Stimulated activated CD8-positive, alpha-beta memory T cell treated with anti-CD3 and anti-CD28 coated beads, Interleukin-4, amount 100 ng/mL, for 48 hours (primary cell): ENCODE data around the gene MICAL2.

Experiments used
- DNase-seq: peaks from one replicate; pipeline ENCODE4 v3.0.0-alpha.2; 2020

Gene MICAL2

GRCh38 chr11:12253843-12254281 is 143.5 kb downstream of the MICAL2 start:
- DNase-seq, result no peak

GRCh38 chr11:12258451-12258850 is 148.1 kb downstream of the MICAL2 start:
- DNase-seq, result no peak

DNA sequence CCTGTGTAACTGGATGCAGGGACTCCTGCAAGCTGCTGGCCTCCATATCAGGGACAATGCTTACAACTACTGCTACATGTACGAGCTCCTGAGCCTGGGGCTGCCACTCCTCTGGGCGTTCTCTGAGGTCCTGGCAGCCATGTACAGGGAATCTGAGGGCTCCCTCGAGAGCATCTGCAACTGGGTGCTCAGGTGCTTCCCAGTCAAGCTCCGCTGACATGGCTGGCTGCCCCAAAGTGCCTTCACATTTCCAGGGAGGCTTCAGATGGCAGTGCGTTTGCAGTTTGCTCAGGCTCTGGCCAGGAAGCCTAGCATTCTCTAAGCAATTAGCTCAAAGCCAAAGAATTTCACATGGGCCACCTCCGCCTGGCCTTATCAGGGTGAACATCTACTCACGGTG is 149.6 kb downstream of the MICAL2 start:
- DNase-seq, result no peak

- no peak for DNase-seq
Observed at GRCh38 chr11:12260731-12261521, 150.5 kb downstream of the MICAL2 start.

- DNase-seq, result no peak
Observed at GRCh38 chr11:12261551-12261950, 151.2 kb downstream of the MICAL2 start.

GRCh38 chr11:12263141-12263693 is 152.8 kb downstream of the MICAL2 start:
- no peak for DNase-seq

GRCh38 chr11:12264361-12264760 is 154.0 kb downstream of the MICAL2 start:
- no peak for DNase-seq

DNA sequence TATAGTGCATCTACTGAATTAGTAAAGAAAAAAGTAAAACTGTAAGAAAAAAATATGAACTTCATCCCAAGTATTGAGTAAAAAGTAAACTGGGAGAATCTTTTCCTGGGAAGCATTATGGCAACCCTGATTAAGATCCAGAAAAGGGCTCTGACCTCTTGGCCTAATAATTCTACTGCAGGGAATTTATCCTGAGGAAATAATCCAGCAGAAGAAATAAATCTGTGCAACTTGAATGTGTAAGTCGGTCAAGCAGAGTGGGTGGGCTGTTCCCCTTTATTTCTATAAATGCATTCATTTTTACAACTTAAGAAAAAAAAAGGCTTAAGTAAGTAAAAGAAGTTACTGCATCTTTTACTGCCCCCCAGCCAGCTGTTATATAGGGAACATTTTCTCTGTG is 155.7 kb downstream of the MICAL2 start:
- DNase-seq, result no peak

DNA sequence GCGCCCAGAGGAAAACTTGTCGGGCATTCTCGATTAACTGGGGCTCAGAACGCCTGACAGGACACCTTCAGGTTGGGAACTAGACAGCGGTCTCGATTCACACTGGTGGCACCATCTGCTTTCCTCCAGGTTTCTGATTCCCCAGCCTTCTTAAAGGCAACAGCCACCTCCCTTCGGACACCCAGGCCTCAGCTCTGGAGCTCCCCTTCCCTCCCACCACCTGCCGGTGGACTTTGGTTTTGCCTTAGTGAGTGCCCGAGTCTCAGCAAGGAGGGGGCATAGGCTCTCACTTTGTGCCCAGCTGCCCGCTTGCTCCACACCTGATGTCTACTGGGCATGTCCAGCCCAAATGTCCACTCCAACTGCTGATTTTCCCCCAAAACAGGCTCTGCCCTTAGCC is 156.6 kb downstream of the MICAL2 start:
- no peak for DNase-seq

DNA sequence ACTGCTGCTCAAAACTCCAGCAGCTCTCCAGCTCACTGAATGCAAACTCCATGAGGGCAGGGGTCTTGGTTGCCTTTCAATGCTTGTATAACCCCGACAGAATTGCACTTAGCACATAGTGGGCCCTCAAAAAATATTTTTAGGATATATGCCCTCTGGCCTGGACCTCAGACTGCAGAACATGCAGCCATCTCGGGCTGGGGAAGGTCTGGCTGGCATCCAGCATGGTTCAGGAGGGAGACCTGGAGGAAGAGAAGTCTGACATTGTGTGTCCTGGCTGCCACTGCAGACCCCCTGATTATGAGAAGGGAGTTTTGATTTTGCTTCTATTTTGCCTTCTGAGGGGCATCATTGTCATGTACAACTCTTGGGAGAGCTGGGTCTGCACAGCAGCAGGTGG is 157.5 kb downstream of the MICAL2 start:
- DNase-seq, result no peak

GRCh38 chr11:12269104-12269441 is 158.7 kb downstream of the MICAL2 start:
- DNase-seq, result no peak

GRCh38 chr11:12269446-12270214 is 159.2 kb downstream of the MICAL2 start:
- no peak for DNase-seq

- no peak for DNase-seq
Observed at GRCh38 chr11:12270215-12270797, 159.9 kb downstream of the MICAL2 start.

- DNase-seq, result no peak
Observed at GRCh38 chr11:12270817-12271216, 160.4 kb downstream of the MICAL2 start.

DNA sequence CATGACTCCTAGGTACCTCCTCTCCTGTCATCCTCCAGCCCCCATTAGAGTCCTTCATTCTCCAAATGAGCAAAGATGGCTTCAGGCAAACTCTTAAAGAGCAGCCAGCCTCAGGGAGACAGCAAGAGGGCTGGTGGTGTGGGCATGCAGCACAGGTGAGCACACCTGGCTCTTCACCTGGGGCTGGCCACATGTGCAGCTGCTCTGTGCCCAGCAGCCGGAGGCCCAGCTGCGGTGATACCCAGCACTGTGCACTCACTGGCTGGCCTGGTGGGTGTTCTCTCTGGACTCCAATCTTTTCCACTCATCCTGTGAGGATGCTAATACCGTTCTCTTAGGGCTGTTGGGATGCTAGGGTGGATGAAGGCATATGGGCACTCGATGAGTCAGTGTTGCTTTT is 160.9 kb downstream of the MICAL2 start:
- no peak for DNase-seq

GRCh38 chr11:12271826-12272366 is 161.5 kb downstream of the MICAL2 start:
- DNase-seq, result no peak

GRCh38 chr11:12272821-12273617 is 162.6 kb downstream of the MICAL2 start:
- no peak for DNase-seq

DNA sequence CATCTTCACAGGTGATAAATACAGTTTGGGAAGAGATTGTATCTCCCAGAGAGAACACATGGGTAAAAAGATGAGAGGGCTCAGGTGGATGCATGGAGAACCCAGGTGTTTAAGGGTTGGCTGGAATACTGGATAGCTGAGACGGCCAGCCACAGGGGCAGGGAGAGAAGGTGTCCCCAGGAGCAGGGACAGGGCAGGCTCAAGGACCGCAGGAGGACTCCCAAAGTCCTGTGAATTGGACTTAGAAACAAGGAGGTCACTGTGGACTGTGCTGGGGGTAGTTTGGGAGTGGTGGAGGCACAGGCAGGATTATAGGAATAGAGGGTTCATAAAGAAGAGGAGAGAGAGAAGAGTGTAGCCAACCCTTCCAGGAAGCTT is 163.2 kb downstream of the MICAL2 start:
- no peak for DNase-seq

DNA sequence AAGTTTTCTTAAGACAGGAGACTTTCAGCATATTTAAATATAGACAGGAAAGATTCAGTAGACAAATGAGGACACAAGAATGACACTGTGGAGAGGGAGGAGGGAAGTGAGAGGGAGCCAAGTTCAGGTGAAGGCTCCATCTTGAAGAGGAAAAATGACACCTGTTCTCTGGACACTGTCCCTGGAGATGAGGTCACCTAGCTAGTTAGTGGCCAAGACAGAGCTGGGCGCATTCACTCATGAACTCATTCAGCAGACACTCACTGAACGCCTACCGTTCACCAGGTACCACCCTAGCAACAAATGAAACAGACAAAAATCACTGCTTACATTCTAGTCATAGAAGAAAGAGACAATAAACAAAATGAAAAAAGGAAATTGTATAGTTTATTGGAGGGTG is 163.7 kb downstream of the MICAL2 start:
- DNase-seq, result no peak

DNA sequence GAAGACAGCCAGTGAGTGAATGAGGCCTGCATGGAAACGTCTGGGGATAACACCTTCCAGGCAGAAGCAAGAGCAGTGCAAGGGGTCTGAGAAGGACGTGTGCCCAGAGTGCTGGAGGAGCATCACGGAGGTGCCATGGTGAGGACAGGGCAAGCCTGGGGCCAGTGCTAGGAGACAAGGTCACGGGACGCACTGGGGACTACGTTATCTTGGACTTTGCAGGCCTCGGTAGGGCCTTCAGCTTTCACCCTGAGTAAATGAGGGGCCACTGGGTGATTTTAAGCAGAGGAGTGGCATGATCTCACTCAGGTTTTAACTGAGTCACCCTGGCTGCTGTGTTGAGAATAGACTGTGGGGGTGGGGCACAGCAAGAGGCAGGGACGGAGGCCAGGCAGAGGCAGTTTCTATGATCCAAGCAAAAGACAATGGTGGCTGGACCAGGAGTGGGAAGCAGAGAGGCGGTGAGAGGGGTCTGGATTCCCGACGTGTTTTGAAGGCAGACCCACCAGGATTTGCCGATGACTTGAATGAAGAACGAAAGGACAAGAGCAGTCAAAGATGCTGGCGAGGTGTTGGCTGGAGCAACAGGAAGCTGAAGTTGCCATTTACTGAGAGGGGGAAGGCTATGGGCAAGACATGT is 164.3 kb downstream of the MICAL2 start:
- DNase-seq, result no peak

DNA sequence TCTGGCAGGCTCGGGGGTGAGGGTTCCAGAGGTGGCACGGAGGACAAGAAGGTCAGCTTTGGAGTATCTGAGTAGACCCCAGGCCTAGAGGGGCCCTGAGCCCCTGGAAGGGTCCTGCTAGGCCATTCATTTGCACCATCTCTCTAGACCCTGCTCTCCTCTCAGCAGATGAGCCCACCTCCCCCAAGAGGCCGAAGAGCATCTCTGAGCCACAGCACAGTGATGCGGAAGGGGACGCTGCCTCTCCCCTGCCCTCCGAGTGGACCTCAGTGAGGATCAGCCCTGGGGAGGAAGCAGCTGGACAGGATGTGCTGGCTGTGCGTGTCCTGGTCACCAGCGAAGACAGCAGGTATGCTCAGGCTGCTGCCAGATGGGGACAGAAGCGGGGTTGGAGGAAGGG is 165.4 kb downstream of the MICAL2 start:
- no peak for DNase-seq

DNA sequence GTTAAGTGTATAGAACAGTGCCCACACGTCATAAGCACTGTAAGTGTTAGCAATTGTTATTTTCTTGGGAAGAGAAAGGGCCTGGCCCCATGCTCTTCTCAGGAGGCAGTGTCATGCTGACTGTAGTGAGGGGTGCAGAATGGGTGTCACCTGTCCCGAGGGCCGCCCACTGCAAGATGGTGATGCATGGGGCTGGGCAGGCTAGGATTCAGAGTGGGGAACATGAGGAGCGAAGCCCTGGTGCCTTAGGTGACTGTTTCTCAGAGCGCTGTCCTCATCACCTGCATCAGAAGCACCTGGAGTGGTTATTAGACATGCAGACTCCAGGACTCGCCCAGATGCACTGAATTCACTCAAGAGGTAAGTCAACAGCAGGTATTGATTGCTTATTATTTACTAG is 166.0 kb downstream of the MICAL2 start:
- no peak for DNase-seq
